ENCODE measurements around the gene DAP3. TPM values are rescaled to one million over a fixed set of nuclear protein-coding genes. Genes with fewer than 3 reads are reported as not detected.
A peak's percentile ranks its signal among the peaks of the same experiment; 100 is the strongest.

Gene DAP3
- total and polyA plus RNA-seq, 9 of the 15 experiments (the other 6 are each of a cell fraction or from before 2014, with no cell fraction given): 155 to 484 (median 298) TPM

GRCh38 chr1:155688324-155689080 lies 389 bp upstream of the DAP3 start, which contains the start of gene YY1AP1 (continued):
- peak; percentile 27; the same call in 1 of the 2 replicates for TF ChIP-seq ZNF407 (IDR thresholded peaks at IDR 0.05; ENCODE audit: low read depth)
- TF ChIP-seq SREBF2 (CRISPR knock-in tag; IDR thresholded peaks at IDR 0.05): 0 out of 2 replicates have a peak, but pooled peaks have one; percentile 79
- TF ChIP-seq DEAF1 (CRISPR knock-in tag; IDR thresholded peaks at IDR 0.05): no peak
- TF ChIP-seq STAG1 (CRISPR knock-in tag; IDR thresholded peaks at IDR 0.05; ENCODE audit: borderline replicate concordance): peak; percentile 57; the same call in 1 of the 2 replicates
- peak; percentile 83 to 95 (median 92) for TF ChIP-seq YY1 (IDR thresholded peaks at IDR 0.05; ENCODE audit: borderline replicate concordance in 1 of 3, control insufficient read depth in 1 of 3, extremely low read depth in 1 of 3, insufficient read depth in 3 of 3, insufficient read length in 1 of 3, insufficient replicate concordance in 2 of 3, low read depth in 1 of 3, low read length in 2 of 3)
- TF ChIP-seq SMAD3 (CRISPR knock-in tag; conservative IDR thresholded peaks at IDR 0.05): peak; percentile 73; the same call in 1 of the 2 replicates
- no peak for TF ChIP-seq SOX6 (IDR thresholded peaks at IDR 0.05)
- TF ChIP-seq ATF7 (IDR thresholded peaks at IDR 0.05): peak; percentile 100
- TF ChIP-seq PTBP1 (IDR thresholded peaks at IDR 0.05; ENCODE audit: low read depth, low read length): no peak
- TF ChIP-seq HES1 (IDR thresholded peaks at IDR 0.05; ENCODE audit: low read depth): 0 out of 2 replicates have a peak, but pooled peaks have one; percentile 47
- no peak for TF ChIP-seq TCF15 (CRISPR knock-in tag; IDR thresholded peaks at IDR 0.05)
- TF ChIP-seq NBN (IDR thresholded peaks at IDR 0.05; ENCODE audit: low read depth): no peak; the same call in 1 of the 2 replicates
